ENCODE results near the gene TNP1. TPM values are rescaled to one million over a fixed set of nuclear protein-coding genes. Genes with fewer than 3 reads are reported as not detected.

The TNP1 gene
- total RNA-seq, 1 donor from 2014 or later, result not detected

DNA sequence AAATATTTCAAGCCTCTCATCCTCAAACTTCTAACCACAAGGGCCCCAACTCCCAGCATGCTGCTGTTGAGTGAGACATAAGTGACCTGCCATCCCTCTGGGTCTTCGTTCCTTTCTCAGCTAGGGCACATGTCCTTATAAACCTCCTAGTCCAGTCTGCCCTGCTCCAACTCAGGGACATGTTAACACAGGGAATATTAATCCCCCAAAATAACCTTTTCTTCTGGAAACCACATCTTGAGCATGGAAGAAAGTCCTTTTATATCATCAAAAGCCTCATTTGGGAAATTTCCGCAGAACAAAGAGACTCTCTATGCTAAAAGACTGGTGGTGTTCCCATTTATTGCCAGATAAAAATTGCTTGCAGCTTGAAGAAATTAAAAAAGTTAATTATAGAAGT lies 14.4 kb downstream of the TNP1 start:
- no peak for DNase-seq (ENCODE audit: extremely low read depth, low read depth, low spot score)

DNA sequence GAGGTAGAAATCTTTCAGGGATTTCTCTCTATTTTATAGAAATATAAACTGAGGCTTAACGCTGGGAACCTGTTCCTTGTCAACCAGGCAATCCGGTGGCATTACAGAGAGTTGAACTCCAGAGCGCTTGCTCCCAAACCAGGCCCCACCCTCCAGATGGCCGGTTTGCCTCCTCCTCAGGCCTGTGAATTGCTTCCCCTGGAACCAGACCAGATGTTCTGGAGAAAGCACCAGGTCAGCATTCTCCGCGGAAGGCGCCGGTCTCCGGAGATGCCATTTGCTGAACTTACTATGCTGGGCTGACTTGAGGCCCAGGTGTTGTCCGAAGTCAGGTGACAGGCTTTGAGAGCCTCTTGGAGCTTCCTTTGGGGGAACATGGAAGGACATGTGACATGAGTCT lies 17.2 kb downstream of the TNP1 start:
- DNase-seq (ENCODE audit: extremely low read depth, low read depth, low spot score), result no peak

DNA sequence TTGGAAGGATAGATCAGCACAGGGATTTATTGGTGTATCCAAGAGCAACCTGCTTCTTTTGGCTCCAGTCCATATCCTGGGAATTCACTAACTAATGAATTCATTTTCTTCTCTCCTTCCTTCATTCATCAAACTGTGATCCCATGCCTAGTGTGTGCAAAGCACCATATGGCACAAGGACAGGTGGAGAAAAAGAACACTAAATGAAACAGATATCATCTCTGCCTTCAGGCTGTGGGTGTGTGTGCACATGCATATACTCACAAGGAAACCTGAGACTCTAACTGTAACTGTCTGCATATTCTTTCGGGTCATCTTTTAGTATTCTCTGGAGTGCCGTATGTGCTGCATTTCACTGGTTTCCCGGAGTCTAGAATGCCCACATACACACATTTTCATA lies 20.2 kb downstream of the TNP1 start:
- DNase-seq (ENCODE audit: extremely low read depth, low read depth, low spot score), result no peak

DNA sequence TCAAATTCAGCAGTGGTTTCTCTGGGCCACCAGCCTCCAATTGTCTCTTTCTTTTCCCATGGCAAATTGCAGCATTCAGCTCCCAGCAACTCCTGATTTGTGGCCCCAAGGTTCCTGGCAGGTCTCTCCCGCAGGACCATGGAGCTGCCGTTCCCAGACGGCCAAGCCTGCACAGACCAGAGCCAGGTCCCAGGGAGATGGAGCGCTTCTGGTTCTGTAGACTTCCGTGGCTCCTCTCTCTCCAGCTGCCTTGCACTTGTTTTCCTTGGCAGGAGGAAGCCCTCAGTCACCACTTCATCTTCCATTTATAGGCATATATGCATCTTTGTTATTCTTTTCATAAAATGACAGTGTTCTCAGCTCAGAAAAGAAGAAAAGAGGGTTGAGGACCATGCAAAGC lies 21.7 kb downstream of the TNP1 start:
- DNase-seq (ENCODE audit: extremely low read depth, low read depth, low spot score), result no peak

DNA sequence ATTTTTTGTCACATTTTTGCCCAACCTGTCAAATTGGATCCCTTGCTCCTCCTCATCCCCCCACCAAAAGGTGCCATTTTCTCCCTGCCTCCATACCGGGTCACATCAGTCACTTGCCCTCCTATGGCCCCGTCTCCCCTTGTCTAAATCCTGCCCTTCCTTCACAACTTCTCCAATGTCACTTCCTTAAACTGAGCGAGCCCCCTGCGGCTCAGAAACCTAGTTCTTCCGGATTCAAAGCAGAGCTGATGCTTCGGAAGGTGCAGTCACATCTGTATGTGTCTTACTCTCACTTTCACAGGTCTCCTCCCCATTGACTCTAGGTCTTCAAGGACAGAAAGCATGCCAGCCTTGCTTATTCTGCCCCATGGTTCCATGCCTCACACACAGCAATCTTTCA lies 22.1 kb downstream of the TNP1 start:
- no peak for DNase-seq (ENCODE audit: extremely low read depth, low read depth, low spot score)

DNA sequence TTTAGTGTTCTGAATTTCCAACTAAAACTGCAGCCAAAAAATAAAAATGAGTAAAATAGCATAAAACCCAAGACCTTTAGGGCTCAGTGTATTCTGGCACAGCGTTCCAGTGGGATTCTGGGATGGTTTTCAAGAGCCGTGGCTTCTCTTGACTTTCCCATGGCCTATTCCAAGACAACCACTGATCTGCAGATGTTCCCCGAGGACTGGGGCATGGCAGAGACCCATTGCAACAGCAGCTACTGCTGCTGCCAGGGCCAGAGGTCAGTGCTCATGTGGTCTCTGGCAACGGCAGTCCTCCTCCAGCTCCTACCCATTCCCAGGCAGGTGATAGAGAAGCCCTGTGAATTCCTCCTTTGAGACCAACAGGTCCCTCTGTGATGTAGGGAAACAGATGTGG lies 26.8 kb downstream of the TNP1 start:
- DNase-seq (ENCODE audit: extremely low read depth, low read depth, low spot score), result no peak

DNA sequence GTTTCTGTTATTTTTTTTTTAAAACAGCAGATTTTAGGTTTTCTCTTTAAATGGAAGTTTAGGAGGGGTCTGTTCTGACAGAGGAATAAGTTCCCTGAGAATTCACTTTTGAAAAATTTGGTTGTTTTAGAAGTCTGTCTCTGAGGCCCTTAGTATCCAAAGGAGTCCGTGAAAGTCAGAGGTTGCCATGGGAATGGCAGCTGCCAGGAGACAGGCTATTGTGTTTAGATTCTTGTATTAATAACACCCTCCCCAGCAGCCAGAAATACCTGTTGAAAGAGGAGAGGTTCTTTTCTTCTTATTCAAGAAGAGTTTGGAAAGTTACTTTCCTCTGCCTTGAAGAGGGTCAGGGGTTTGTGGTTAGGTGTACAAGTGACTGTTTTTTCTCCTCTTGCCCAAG lies 29.5 kb downstream of the TNP1 start:
- no peak for DNase-seq (ENCODE audit: extremely low read depth, low read depth, low spot score)

DNA sequence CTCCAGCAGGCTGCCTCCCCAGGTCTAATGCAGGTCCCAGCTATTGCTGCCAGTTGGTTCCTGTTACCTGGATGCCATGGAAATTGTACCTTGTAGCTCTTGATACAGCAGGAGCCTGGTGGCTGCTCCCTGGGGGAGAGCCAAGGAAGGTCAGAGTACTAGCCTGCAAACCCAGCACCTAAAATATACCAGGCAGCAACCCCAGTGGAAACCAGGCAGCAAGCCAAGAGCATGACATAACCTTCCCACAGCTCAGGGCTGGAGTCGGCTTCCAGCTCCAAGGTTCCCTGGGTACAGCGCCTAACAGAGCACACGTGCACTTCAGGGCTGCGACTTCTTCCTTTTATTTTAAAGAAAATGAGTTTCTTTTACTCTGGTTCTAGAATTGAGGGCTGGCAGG lies 30.3 kb downstream of the TNP1 start:
- no peak for DNase-seq (ENCODE audit: extremely low read depth, low read depth, low spot score)

DNA sequence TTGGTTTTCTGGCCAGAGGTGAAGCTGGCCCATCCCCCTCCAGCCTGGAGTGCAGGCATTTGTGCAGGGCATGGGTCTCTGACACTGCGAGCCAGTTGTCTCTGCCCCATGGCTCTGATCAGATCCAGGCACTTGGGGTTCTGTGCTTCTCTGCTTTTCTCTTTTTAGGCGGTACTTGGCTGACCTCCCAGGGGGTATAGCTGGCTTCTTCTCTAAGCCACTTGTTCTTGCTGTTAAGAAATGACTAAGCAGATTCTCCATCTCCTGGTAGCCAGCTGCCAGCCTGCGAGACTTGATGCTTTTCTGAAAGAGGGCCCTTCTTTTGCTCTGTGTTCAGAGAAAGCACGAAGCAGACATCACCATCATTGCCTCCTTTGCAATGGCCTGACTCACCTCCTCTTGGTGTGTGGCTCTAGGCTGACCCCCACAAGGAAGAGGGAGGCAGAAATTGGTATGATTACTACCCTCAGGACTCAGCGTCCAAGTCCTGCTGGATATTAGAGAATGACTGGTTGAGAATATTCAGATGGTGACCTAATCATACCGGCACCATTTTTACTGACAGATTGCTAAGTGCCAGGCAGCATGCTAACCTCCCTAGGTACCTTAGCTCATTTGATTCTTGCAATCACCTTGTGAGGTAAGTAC lies 32.7 kb downstream of the TNP1 start:
- no peak for DNase-seq (ENCODE audit: extremely low read depth, low read depth, low spot score)

DNA sequence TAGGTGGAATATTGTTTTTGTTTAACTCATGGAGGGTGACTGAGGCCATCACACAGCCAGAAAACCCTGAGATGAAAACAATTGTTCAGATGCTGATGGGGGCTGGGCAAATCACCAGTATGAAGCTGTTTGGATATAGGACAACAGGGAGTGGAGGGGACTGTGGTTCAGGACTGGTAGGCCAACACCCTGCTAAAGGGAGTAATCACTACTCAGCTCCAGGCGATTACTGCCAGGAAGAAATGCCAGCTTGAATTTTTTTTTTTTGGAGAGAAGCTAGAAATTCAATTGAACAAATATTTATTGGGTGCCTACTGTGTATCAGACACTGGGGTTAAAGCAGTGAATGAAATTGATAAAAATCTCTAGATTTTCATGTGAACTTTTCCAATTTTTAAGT lies 37.4 kb downstream of the TNP1 start:
- DNase-seq (ENCODE audit: extremely low read depth, low read depth, low spot score), result no peak

DNA sequence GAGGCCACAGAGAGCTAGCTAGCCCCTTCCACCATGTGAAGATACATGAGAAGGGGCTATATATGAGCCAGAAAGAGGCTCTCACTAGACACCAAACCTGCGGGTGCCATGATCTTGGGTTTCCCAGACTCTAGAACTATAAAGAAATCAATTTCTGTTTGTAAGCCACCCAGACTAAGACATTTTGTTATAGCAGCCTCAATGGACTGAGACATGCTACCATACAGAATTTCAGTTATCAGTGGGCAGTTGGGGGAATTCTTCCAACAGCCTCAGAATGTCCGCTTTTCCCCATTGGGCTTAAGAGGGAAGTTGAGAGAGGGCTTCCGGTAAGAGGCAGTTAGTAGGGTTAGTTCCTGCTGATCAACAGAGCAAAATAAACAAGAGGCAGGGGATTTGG lies 39.2 kb downstream of the TNP1 start:
- no peak for DNase-seq (ENCODE audit: extremely low read depth, low read depth, low spot score)

DNA sequence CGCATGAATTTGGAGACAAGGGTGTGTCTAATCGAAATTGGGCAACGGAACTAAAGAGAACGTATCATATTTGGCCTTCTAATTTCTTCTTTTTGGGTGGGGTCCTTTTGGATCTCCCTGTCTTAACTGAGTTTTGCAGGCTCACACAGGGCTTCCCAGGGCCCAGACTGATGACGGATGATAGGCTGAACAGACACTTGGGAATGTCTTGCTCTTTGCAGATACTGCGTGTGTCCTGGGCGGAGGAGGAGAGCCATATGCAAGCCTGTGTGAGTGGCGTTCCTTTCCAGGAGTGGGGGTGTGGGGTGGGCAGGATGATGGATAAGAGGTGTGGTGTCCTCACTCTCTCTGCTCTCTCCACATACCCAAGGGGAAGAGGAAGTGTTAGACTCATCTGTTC lies 40.1 kb downstream of the TNP1 start:
- DNase-seq (ENCODE audit: extremely low read depth, low read depth, low spot score), result no peak

DNA sequence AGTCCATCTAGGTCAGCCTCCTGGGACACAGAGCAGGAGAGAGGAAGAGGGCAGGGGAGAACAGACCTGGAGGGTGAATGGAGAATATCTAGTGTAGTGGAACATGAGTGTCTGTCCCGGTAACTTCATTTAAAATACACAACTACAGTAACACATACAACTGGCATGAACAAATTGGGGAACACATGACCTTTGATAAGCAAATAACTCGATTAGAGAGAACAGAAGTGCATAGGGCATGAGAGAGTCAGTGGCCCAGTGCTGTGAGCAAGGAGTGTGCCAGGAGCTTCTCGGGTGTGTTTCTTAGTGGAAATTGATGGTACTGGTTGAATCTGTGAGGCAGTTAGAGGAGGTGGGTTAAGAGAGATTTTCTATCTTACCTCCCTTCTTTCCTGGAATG lies 40.8 kb downstream of the TNP1 start:
- no peak for DNase-seq (ENCODE audit: extremely low read depth, low read depth, low spot score)

DNA sequence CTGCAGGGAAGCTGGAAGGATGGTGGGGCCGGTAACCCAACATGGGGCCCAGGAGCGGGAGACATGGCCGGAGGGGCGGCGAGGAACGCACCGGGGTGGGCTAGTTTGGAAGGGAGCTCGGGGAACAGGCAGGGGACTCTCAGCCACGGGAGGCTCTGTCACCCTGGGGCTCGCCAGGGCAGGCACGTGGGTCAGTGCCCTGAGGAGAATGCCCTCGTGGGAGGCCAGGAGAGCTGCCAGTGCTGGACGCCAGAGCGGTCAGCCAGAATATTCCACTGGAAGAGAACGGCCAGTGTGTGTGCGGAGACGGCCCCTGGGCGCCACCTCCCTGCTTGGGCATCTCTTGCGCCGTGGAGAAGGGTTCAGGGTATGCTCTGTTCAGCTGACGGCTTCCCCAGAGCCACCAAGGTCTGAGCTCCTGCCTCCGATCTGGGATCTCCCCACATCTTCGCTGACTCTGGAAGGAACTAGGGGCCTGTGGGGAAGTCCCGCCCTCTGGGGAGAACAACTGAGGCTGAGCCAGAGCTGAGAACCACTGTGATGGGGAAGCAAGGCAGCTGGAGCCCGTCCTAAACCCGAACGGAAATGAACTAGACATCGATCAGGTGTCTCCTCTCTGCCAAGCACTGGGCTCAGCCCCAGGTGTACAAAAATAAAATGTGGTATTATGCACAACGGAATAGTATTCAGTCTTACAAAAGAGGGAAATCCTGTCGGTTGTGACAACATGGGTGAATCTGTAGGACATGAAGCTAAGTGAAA lies 49.3 kb downstream of the TNP1 start:
- DNase-seq (ENCODE audit: extremely low read depth, low read depth, low spot score), result no peak

Other genes starting within 250 kb of the TNP1 start
- gene IGFBP2, start 226.6 kb downstream of the TNP1 start, total RNA-seq, result 268 and 272 TPM in 2 replicates
- gene IGFBP5, start 164.5 kb downstream of the TNP1 start, total RNA-seq, result 23.4 and 36.8 TPM in 2 replicates

Data from glomerular endothelial cell (primary cell).